ENCODE measurements around the gene PRDM16. TPM values are rescaled to one million over a fixed set of nuclear protein-coding genes. Genes with fewer than 3 reads are reported as not detected.

PRDM16 gene
- total RNA-seq, 4 donors from 2014 or later: 0.19 to 1.6 (median 0.36) TPM

GRCh38 chr1:3255680-3256079, 186.7 kb downstream of the PRDM16 start:
- 89% methylated on average over 15 of the region's 15 CpGs for WGBS
- DNase-seq (ENCODE audit: low spot score in 2 of 2): no peak
- TF ChIP-seq CTCF (IDR thresholded peaks at IDR 0.05) (no peak), EP300 (IDR thresholded peaks at IDR 0.05) (no peak), POLR2AphosphoS5 (IDR thresholded peaks at IDR 0.05) (no peak), POLR2A (IDR thresholded peaks at IDR 0.05) (no peak)
- Histone ChIP-seq H3K27me3 (peaks cover 34% of the 10 kb centered on the region), H3K27ac (no peak overlapping the region), H3K36me3 (no peaks in the 10 kb centered on the region), H3K9me3 (no peaks in the 10 kb centered on the region), H3K4me3 (no peak overlapping the region), H3K4me1 (no peaks in the 10 kb centered on the region)

GRCh38 chr1:3257788-3258187, 188.8 kb downstream of the PRDM16 start:
- H3K4me1 ChIP-seq: no peaks in the 10 kb centered on the region
- H3K27me3 ChIP-seq: peaks cover 30% of the 10 kb centered on the region
- H3K36me3 ChIP-seq: no peaks in the 10 kb centered on the region
- WGBS: 97% methylated on average over 3 of the region's 4 CpGs
- DNase-seq (ENCODE audit: low spot score in 2 of 2): no peak
- H3K27ac ChIP-seq: no peak overlapping the region
- H3K4me3 ChIP-seq: no peak overlapping the region
- no peaks in the 10 kb centered on the region for H3K9me3 ChIP-seq
- no peak for TF ChIP-seq EP300 (IDR thresholded peaks at IDR 0.05)
- TF ChIP-seq POLR2A (IDR thresholded peaks at IDR 0.05): no peak
- TF ChIP-seq POLR2AphosphoS5 (IDR thresholded peaks at IDR 0.05): no peak
- no peak for TF ChIP-seq CTCF (IDR thresholded peaks at IDR 0.05)

DNA sequence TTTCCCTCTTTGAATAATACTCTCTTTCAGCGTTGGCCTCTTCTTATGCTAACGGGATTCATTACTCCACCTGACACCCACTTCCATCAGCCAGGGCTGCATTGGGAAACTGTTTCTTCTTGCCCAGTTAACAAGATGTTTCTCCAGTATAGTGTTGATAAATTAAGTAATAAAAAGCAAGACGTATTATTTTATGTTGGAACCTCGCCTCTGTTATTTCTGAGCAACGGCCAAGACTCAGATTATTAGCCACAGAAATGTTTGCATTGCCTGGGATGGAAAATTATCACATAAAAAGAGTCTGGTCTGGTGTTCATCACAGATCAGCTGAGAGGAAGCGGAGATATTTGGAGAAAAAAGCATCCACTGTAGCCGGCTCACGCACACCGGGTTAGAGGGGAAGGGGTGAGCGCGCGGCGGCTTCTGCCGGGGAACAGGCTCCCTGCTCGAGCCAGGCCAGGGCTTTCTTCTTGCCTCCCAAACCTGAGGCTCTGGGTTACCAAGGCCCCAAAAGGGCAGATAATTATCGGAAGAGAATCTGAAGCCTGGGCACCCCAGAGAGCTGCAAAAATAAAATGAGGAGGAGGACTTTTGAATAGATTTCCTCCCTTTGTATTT, 189.5 kb downstream of the PRDM16 start:
- no peak for TF ChIP-seq POLR2A (IDR thresholded peaks at IDR 0.05)
- no peak for TF ChIP-seq CTCF (IDR thresholded peaks at IDR 0.05)
- TF ChIP-seq EP300 (IDR thresholded peaks at IDR 0.05): no peak
- TF ChIP-seq POLR2AphosphoS5 (IDR thresholded peaks at IDR 0.05): no peak
- Histone ChIP-seq H3K9me3 (no peaks in the 10 kb centered on the region), H3K27ac (no peak overlapping the region), H3K4me3 (no peak overlapping the region), H3K36me3 (no peaks in the 10 kb centered on the region), H3K4me1 (no peaks in the 10 kb centered on the region), H3K27me3 (peaks cover 35% of the 10 kb centered on the region)
- 63% methylated on average over 16 of the region's 16 CpGs for WGBS
- no peak for DNase-seq (ENCODE audit: low spot score in 2 of 2)

GRCh38 chr1:3259020-3259419, 190.0 kb downstream of the PRDM16 start:
- H3K27me3 ChIP-seq: peaks cover 41% of the 10 kb centered on the region
- WGBS: 82% methylated on average over 10 of the region's 14 CpGs
- no peak for DNase-seq (ENCODE audit: low spot score in 2 of 2)
- no peaks in the 10 kb centered on the region for H3K36me3 ChIP-seq
- H3K4me3 ChIP-seq: no peak overlapping the region
- H3K4me1 ChIP-seq: no peaks in the 10 kb centered on the region
- H3K27ac ChIP-seq: no peak overlapping the region
- TF ChIP-seq POLR2A (IDR thresholded peaks at IDR 0.05) (no peak), POLR2AphosphoS5 (IDR thresholded peaks at IDR 0.05) (no peak), EP300 (IDR thresholded peaks at IDR 0.05) (no peak), CTCF (IDR thresholded peaks at IDR 0.05) (no peak)
- no peaks in the 10 kb centered on the region for H3K9me3 ChIP-seq

- no peaks in the 10 kb centered on the region for H3K9me3 ChIP-seq
- no peak overlapping the region for H3K4me3 ChIP-seq
- TF ChIP-seq POLR2A (IDR thresholded peaks at IDR 0.05) (no peak), POLR2AphosphoS5 (IDR thresholded peaks at IDR 0.05) (no peak), CTCF (IDR thresholded peaks at IDR 0.05) (no peak), EP300 (IDR thresholded peaks at IDR 0.05) (no peak)
- no peak overlapping the region for H3K27ac ChIP-seq
- no peak for DNase-seq (ENCODE audit: low spot score in 2 of 2)
- H3K4me1 ChIP-seq: no peaks in the 10 kb centered on the region
- peaks cover 61% of the 10 kb centered on the region for H3K27me3 ChIP-seq
- H3K36me3 ChIP-seq: no peaks in the 10 kb centered on the region
- WGBS: 74% methylated on average over 19 of the region's 21 CpGs
Observed at GRCh38 chr1:3261007-3261968, 192.3 kb downstream of the PRDM16 start.
